ENCODE data around the gene SLK. TPM values are rescaled to one million over a fixed set of nuclear protein-coding genes. Genes with fewer than 3 reads are reported as not detected.

The SLK gene
- total RNA-seq, 4 donors from 2014 or later = 83.1 to 105 (median 102) TPM

DNA sequence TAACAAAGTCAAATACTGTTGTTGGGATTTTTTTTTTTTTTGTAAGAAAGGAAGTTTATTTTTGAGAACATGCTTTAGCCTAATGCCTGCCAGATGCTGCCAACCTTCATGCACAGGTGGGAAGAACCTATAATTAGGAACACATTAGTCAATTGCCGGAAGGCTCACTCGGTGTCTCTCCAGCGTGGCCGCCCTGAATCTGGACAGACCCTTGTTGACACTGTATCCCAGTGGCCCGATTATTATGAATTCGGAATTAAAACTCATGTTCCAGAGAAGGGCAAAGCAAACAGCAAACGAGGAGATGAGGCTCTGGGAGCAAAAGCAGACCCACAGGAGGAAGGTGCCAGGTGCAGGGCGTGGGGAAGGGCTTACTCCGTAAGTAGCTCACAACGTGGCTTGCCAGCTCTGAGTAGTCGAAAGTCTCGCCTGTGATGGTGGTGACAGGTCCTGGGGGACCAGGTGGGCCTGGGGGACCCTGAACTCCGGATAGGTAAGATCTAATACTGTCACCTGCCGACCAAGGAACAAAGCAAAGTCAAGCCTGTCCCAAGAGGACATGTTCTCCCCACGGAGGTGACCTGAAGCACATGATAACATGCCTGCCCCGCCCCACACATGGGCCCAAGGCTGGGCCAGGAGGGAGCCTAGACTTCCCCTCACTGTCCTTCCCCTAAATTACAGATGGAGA, 70.5 kb downstream of the SLK start:
- Histone ChIP-seq H3K27ac (replicated peaks in 1 of 4) (no peak overlapping the region), H3K4me1 (no peaks in the 10 kb centered on the region), H3K27me3 (no peaks in the 10 kb centered on the region), H3K9me3 (no peaks in the 10 kb centered on the region), H3K4me3 (no peak overlapping the region), H3K36me3 (peaks cover 0 to 19% (median 16%) of the 10 kb centered on the region in 4 donors)
- TF ChIP-seq, protein P1, sequence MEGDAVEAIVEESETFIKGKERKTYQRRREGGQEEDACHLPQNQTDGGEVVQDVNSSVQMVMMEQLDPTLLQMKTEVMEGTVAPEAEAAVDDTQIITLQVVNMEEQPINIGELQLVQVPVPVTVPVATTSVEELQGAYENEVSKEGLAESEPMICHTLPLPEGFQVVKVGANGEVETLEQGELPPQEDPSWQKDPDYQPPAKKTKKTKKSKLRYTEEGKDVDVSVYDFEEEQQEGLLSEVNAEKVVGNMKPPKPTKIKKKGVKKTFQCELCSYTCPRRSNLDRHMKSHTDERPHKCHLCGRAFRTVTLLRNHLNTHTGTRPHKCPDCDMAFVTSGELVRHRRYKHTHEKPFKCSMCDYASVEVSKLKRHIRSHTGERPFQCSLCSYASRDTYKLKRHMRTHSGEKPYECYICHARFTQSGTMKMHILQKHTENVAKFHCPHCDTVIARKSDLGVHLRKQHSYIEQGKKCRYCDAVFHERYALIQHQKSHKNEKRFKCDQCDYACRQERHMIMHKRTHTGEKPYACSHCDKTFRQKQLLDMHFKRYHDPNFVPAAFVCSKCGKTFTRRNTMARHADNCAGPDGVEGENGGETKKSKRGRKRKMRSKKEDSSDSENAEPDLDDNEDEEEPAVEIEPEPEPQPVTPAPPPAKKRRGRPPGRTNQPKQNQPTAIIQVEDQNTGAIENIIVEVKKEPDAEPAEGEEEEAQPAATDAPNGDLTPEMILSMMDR (IDR thresholded peaks at IDR 0.05) = no peak
- TF ChIP-seq EP300 (IDR thresholded peaks at IDR 0.05) (no peak), POLR2AphosphoS5 (IDR thresholded peaks at IDR 0.05) (no peak), POLR2A (IDR thresholded peaks at IDR 0.05; ENCODE audit: low read depth) (no peak)
- WGBS = 79% methylated on average over 16 of the region's 16 CpGs
- intact Hi-C loops (cut with DNase I) = no loop called here
- DNase-seq (ENCODE audit: extremely low spot score) = peak; percentile 86

- peaks cover 0 to 9% (median 5%) of the 10 kb centered on the region in 4 donors for H3K36me3 ChIP-seq
- no peak overlapping the region for H3K4me3 ChIP-seq
- intact Hi-C loops (cut with DNase I) = no loop called here
- no peaks in the 10 kb centered on the region for H3K4me1 ChIP-seq
- WGBS = 83% methylated on average over 8 of the region's 8 CpGs
- H3K27ac ChIP-seq (replicated peaks in 1 of 4) = no peak overlapping the region
- H3K27me3 ChIP-seq = no peaks in the 10 kb centered on the region
- DNase-seq (ENCODE audit: extremely low spot score) = peak; percentile 60
- no peaks in the 10 kb centered on the region for H3K9me3 ChIP-seq
- no peak for TF ChIP-seq POLR2AphosphoS5 (IDR thresholded peaks at IDR 0.05)
- no peak for TF ChIP-seq POLR2A (IDR thresholded peaks at IDR 0.05; ENCODE audit: low read depth)
- TF ChIP-seq, protein P1 (IDR thresholded peaks at IDR 0.05) = no peak
- TF ChIP-seq EP300 (IDR thresholded peaks at IDR 0.05) = no peak
Measured at GRCh38 chr10:104038537-104038936, 71.6 kb downstream of the SLK start.

DNA sequence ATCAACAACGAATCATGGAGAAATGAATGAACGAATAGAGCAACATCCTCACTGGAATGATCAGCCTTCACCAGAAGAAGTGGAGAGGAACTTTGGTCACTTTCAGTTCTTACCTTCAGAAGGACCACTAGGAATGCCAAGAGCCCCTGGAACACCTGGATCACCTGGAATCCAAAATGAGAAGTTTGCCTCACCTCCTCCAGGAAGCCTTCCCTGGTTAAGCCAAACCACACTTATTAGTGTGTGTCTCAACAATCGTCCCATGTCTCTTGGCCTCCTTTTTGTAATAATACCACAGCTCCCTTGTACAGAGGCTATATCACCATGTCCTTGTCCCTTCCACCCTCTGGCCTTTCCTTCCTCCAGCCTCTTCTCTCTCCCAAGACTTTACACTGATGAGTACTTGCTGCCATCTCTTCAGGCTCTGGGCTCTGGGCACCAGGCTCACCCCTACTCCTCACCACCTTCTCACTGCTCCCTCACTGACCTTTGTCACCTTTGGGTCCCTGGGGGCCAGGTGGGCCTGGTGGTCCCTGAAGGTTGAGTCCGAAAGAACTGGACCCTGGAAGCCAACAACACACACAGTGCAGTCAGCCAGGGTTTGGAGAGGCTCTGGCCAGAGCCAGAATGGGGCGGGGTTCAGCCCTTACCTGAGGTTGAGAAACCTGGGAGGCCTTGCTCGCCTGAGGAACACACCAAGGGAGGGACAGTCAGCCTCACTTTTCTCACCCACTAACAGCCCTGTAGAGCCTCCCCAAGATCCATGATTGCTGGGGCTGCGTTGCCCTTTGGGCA, 72.2 kb downstream of the SLK start:
- no peaks in the 10 kb centered on the region for H3K9me3 ChIP-seq
- H3K27ac ChIP-seq (replicated peaks in 1 of 4) = no peak overlapping the region
- no peak for TF ChIP-seq POLR2A (IDR thresholded peaks at IDR 0.05; ENCODE audit: low read depth)
- peak; percentile 50 for DNase-seq (ENCODE audit: extremely low spot score)
- intact Hi-C loops (cut with DNase I) = no loop called here
- H3K4me3 ChIP-seq = no peak overlapping the region
- H3K27me3 ChIP-seq = no peaks in the 10 kb centered on the region
- WGBS = 92% methylated on average over 3 of the region's 7 CpGs
- H3K36me3 ChIP-seq = peaks cover 0 to 5% (median under 1%) of the 10 kb centered on the region in 4 donors
- no peaks in the 10 kb centered on the region for H3K4me1 ChIP-seq

DNA sequence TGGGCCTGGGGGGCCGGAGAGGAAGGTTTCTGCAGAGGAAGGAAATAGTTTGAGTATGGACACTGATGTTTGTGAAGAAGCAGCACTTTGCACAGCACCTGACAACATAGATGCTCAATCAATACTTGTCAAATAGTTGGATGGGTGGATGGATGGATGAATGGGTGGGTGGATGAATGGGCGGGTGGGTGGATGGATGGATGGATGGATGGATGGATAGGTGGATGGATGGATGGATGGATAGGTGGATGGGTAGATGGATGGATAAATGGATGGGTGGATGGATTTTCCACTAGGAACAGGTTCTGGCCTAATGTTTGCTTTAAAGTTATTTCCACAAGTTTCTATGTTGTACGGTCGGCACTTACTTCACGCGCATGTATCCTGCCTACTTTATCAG, 73.4 kb downstream of the SLK start:
- TF ChIP-seq POLR2A (IDR thresholded peaks at IDR 0.05; ENCODE audit: low read depth) (no peak), POLR2AphosphoS5 (IDR thresholded peaks at IDR 0.05) (no peak), EP300 (IDR thresholded peaks at IDR 0.05) (no peak)
- TF ChIP-seq, protein P1 (IDR thresholded peaks at IDR 0.05) = no peak
- no peaks in the 10 kb centered on the region for H3K9me3 ChIP-seq
- intact Hi-C loops (cut with DNase I) = no loop called here
- no peak overlapping the region for H3K27ac ChIP-seq (replicated peaks in 1 of 4)
- no peaks in the 10 kb centered on the region for H3K36me3 ChIP-seq
- DNase-seq (ENCODE audit: extremely low spot score) = peak; percentile 60
- no peaks in the 10 kb centered on the region for H3K27me3 ChIP-seq
- WGBS = 65% methylated on average over 6 of the region's 6 CpGs
- no peaks in the 10 kb centered on the region for H3K4me1 ChIP-seq
- H3K4me3 ChIP-seq = no peak overlapping the region
